Erythroblast (primary cell): ENCODE measurements around the gene MAP2K4.

ENCODE experiments used
- GATA1 ChIP-seq: IDR thresholded peaks from 2 replicates; pipeline ENCODE4 v1.6.1; 2011; ENCODE audit warnings: low read depth, mild to moderate bottlenecking, control low read depth, low read length, moderate library complexity
- POLR2A ChIP-seq: IDR thresholded peaks from 2 replicates; pipeline ENCODE4 v1.6.1; 2011; ENCODE audit warnings: mild to moderate bottlenecking, low read length

DNA sequence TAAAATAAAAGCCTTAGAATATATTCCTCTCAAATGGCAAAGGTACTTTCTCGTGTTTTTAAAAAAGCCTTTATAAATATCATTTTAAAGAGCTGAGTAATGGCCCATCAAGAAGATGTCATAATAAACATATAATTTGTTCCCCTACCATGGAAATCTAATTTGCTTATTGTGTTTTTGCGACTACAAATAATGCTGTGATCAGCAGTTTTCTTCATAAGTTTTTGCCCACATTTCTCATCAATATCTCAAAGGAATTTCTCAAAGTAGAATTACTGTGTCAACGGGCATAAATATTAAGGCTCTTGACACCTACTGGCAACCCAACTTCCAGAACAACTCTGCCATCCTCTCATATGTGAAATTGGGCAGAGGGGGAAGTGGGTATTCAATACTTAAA is 40.9 kb upstream of the MAP2K4 start:
- TF ChIP-seq POLR2A (no peak), GATA1 (no peak)
